Measurements from ENCODE around the gene ACBD5. TPM values are rescaled to one million over a fixed set of nuclear protein-coding genes. Genes with fewer than 3 reads are reported as not detected.
A peak's percentile ranks its signal among the peaks of the same experiment; 100 is the strongest.
"Not testable (repeated sequence)": the region's sequence is repeated elsewhere in the genome, so short reads cannot be mapped to it uniquely, and the experiment has no call there.

ACBD5 gene
- total RNA-seq, 4 donors from 2014 or later, result 12.5 to 17.4 (median 14.4) TPM

GRCh38 chr10:27188897-27189296 lies 51.7 kb downstream of the ACBD5 start:
- intact Hi-C loops (cut with DNase I), result no loop called here
- Histone ChIP-seq H3K27ac (replicated peaks in 1 of 4) (no peak overlapping the region), H3K27me3 (no peaks in the 10 kb centered on the region), H3K9me3 (no peaks in the 10 kb centered on the region), H3K36me3 (peaks cover 3 to 30% (median 10%) of the 10 kb centered on the region in 4 donors), H3K4me3 (no peak overlapping the region), H3K4me1 (no peaks in the 10 kb centered on the region)
- TF ChIP-seq, protein P1, sequence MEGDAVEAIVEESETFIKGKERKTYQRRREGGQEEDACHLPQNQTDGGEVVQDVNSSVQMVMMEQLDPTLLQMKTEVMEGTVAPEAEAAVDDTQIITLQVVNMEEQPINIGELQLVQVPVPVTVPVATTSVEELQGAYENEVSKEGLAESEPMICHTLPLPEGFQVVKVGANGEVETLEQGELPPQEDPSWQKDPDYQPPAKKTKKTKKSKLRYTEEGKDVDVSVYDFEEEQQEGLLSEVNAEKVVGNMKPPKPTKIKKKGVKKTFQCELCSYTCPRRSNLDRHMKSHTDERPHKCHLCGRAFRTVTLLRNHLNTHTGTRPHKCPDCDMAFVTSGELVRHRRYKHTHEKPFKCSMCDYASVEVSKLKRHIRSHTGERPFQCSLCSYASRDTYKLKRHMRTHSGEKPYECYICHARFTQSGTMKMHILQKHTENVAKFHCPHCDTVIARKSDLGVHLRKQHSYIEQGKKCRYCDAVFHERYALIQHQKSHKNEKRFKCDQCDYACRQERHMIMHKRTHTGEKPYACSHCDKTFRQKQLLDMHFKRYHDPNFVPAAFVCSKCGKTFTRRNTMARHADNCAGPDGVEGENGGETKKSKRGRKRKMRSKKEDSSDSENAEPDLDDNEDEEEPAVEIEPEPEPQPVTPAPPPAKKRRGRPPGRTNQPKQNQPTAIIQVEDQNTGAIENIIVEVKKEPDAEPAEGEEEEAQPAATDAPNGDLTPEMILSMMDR (IDR thresholded peaks at IDR 0.05), result no peak
- no peak for TF ChIP-seq POLR2AphosphoS5 (IDR thresholded peaks at IDR 0.05)
- TF ChIP-seq POLR2A (IDR thresholded peaks at IDR 0.05; ENCODE audit: low read depth), result no peak
- TF ChIP-seq EP300 (IDR thresholded peaks at IDR 0.05), result no peak
- DNase-seq (ENCODE audit: extremely low spot score), result no peak
- 100% methylated on average over 4 of the region's 4 CpGs for WGBS

DNA sequence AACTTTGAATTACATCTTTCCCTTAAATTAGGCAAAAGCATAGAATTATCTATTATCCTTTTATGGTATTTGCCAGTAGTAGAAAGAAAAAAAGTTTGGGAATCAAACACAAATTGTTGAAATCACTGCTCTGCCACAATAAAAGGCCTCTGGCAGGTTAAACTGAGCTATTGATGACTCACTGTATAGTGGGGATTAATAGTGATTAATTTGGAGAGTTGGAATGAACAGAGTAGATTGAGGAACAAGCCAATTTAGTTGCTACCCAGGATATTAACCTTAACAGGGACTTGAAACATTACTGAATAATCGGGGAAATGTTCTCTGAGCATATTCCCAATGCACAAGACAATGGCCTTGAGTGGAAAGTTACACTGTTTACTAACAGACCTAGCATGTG lies 52.3 kb downstream of the ACBD5 start:
- WGBS, result 95% methylated on average over 1 of the region's 1 CpG
- H3K36me3 ChIP-seq, result peaks cover 6 to 36% (median 13%) of the 10 kb centered on the region in 4 donors
- intact Hi-C loops (cut with DNase I), result no loop called here

GRCh38 chr10:27169849-27170248 lies 70.7 kb downstream of the ACBD5 start:
- H3K36me3 ChIP-seq, result peaks cover 17 to 77% (median 26%) of the 10 kb centered on the region in 4 donors
- intact Hi-C loops (cut with DNase I), result no loop called here
- TF ChIP-seq, protein P1 (IDR thresholded peaks at IDR 0.05), result no peak
- TF ChIP-seq POLR2A (IDR thresholded peaks at IDR 0.05; ENCODE audit: low read depth), result no peak
- no peaks in the 10 kb centered on the region for H3K27me3 ChIP-seq
- 94% methylated on average over 4 of the region's 4 CpGs for WGBS
- H3K9me3 ChIP-seq, result no peaks in the 10 kb centered on the region
- H3K4me3 ChIP-seq, result no peak overlapping the region
- no peaks in the 10 kb centered on the region for H3K4me1 ChIP-seq
- no peak overlapping the region for H3K27ac ChIP-seq (replicated peaks in 1 of 4)
- no peak for DNase-seq (ENCODE audit: extremely low spot score)

More for the DNA sequence above, 52.3 kb downstream of the ACBD5 start:
- no peaks in the 10 kb centered on the region for H3K9me3 ChIP-seq
- DNase-seq (ENCODE audit: extremely low spot score), result no peak
- TF ChIP-seq POLR2A (IDR thresholded peaks at IDR 0.05; ENCODE audit: low read depth) (no peak), EP300 (IDR thresholded peaks at IDR 0.05) (no peak), POLR2AphosphoS5 (IDR thresholded peaks at IDR 0.05) (no peak)
- TF ChIP-seq, protein P1 (IDR thresholded peaks at IDR 0.05), result no peak
- H3K4me1 ChIP-seq, result no peaks in the 10 kb centered on the region
- no peak overlapping the region for H3K27ac ChIP-seq (replicated peaks in 1 of 4)
- H3K27me3 ChIP-seq, result no peaks in the 10 kb centered on the region
- H3K4me3 ChIP-seq, result no peak overlapping the region

DNA sequence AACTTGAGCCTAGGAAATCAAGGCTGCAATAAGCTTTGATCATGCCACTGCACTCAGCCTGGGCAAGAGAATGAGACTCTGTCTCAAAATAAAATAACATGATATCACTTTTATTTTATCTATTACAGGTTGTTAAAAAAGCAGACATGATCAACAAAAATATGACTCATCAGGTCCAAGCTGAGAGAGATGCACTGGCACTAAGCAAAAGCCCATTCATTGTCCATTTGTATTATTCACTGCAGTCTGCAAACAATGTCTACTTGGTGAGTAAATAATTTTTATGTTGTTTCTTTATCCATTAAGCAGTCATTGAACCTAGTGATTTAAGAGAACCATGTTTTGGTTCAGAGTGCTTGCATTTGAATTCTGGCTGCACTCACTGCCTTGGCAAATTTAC lies 82.2 kb downstream of the ACBD5 start:
- TF ChIP-seq, protein P1 (IDR thresholded peaks at IDR 0.05), result no peak
- TF ChIP-seq POLR2A (IDR thresholded peaks at IDR 0.05; ENCODE audit: low read depth) (no peak), POLR2AphosphoS5 (IDR thresholded peaks at IDR 0.05) (no peak), EP300 (IDR thresholded peaks at IDR 0.05) (no peak)
- Histone ChIP-seq H3K4me3 (no peak overlapping the region), H3K27ac (replicated peaks in 1 of 4) (no peak overlapping the region), H3K9me3 (no peaks in the 10 kb centered on the region), H3K36me3 (peaks cover 17 to 50% (median 25%) of the 10 kb centered on the region in 4 donors), H3K27me3 (no peaks in the 10 kb centered on the region), H3K4me1 (peaks cover under 1 to 21% (median 14%) of the 10 kb centered on the region in 4 donors)
- DNase-seq (ENCODE audit: extremely low spot score), result no peak
- intact Hi-C loops (cut with DNase I), result no loop called here

GRCh38 chr10:27157150-27157549 lies 83.4 kb downstream of the ACBD5 start:
- Histone ChIP-seq H3K4me1 (peaks cover 13 to 33% (median 26%) of the 10 kb centered on the region in 4 donors), H3K27ac (replicated peaks in 1 of 4) (no peak overlapping the region), H3K36me3 (peaks cover 6 to 38% (median 21%) of the 10 kb centered on the region in 4 donors), H3K9me3 (no peaks in the 10 kb centered on the region), H3K4me3 (no peak overlapping the region), H3K27me3 (no peaks in the 10 kb centered on the region)
- intact Hi-C loops (cut with DNase I), result no loop called here
- WGBS, result 94% methylated on average over 2 of the region's 2 CpGs
- no peak for DNase-seq (ENCODE audit: extremely low spot score)
- no peak for TF ChIP-seq POLR2A (IDR thresholded peaks at IDR 0.05; ENCODE audit: low read depth)
- no peak for TF ChIP-seq EP300 (IDR thresholded peaks at IDR 0.05)
- TF ChIP-seq POLR2AphosphoS5 (IDR thresholded peaks at IDR 0.05), result no peak
- TF ChIP-seq, protein P1 (IDR thresholded peaks at IDR 0.05), result no peak

- H3K4me1 ChIP-seq, result peaks cover 16 to 37% (median 29%) of the 10 kb centered on the region in 4 donors
- H3K27me3 ChIP-seq; intact Hi-C loops (cut with DNase I); H3K9me3 ChIP-seq; DNase-seq (ENCODE audit: extremely low spot score): not testable (repeated sequence)
- peak overlapping the region; percentile 98 to 100 (median 98) for H3K27ac ChIP-seq (replicated peaks in 1 of 4)
- WGBS, result 85% methylated on average over 17 of the region's 17 CpGs
- H3K36me3 ChIP-seq, result peaks cover 6 to 32% (median 15%) of the 10 kb centered on the region in 4 donors
- peak overlapping the region; percentile 74 to 80 (median 80) for H3K4me3 ChIP-seq
Measured at GRCh38 chr10:27156566-27156965, 84.0 kb downstream of the ACBD5 start.

Measured in esophagus muscularis mucosa (tissue), 4 donors.